ENCODE results near the gene PRR3. TPM values are rescaled to one million over a fixed set of nuclear protein-coding genes. Genes with fewer than 3 reads are reported as not detected.

PRR3 gene
- total and polyA plus RNA-seq, 9 of the 15 experiments (the other 6 are each of a cell fraction or from before 2014, with no cell fraction given) = 23.5 to 59.6 (median 28.8) TPM

DNA sequence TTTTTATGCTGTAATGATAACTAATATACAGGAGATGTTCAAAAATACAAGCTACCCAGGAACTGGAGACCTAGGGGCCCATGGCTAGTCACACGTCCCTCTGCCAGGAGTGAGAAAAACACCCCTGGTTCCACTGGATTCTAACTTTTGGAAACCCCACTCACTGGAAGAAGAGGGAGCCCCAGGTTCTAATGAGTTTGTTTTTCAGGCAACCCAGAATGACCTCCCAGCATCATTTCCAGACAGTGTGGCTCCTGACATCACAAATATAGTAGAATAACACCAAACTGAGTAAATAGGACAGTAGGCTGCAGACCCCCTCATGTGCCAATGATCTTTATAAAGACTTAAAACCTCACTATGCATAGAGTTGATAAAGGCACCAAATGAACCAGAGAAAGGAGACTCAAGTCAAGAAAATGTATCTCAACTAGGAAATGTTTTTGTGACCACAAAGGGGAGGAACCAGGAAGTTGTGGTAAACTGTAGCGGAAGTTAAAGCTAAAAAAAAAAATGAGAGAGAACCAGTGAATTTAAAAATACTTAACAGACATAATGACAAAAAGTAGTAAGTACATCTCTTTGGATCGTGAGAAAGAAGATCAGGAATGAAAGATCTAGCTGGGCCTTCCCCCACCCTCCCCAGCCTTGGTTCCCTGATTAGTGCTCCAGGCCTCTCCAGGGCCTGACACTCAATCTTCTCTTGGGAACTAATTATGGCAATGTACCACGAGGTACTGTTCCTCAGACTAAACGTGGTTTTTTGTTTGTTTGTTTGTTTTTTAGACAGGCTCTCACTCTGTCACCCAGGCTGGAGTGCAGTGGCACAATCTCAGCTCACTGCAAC, 48.0 kb upstream of the PRR3 start (continued):
- TF ChIP-seq, protein P1, sequence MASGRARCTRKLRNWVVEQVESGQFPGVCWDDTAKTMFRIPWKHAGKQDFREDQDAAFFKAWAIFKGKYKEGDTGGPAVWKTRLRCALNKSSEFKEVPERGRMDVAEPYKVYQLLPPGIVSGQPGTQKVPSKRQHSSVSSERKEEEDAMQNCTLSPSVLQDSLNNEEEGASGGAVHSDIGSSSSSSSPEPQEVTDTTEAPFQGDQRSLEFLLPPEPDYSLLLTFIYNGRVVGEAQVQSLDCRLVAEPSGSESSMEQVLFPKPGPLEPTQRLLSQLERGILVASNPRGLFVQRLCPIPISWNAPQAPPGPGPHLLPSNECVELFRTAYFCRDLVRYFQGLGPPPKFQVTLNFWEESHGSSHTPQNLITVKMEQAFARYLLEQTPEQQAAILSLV (tag; IDR thresholded peaks at IDR 0.05) = no peak
- no peak for TF ChIP-seq ZNF75A (CRISPR knock-in tag; IDR thresholded peaks at IDR 0.05)
- TF ChIP-seq POLR2G (IDR thresholded peaks at IDR 0.05; ENCODE audit: low read depth, low read length) = no peak
- TF ChIP-seq ZNF197 (CRISPR knock-in tag; IDR thresholded peaks at IDR 0.05; ENCODE audit: low read depth) = 0 out of 2 replicates have a peak, but pooled peaks have one; percentile 57
- no peak for TF ChIP-seq CBX1 (IDR thresholded peaks at IDR 0.05; ENCODE audit: low read depth)
- TF ChIP-seq ZNF561 (CRISPR knock-in tag; conservative IDR thresholded peaks at IDR 0.05) = no peak
- peak; percentile 31; the same call in 1 of the 2 replicates for TF ChIP-seq ARID1B (IDR thresholded peaks at IDR 0.05)
- TF ChIP-seq, protein P2, sequence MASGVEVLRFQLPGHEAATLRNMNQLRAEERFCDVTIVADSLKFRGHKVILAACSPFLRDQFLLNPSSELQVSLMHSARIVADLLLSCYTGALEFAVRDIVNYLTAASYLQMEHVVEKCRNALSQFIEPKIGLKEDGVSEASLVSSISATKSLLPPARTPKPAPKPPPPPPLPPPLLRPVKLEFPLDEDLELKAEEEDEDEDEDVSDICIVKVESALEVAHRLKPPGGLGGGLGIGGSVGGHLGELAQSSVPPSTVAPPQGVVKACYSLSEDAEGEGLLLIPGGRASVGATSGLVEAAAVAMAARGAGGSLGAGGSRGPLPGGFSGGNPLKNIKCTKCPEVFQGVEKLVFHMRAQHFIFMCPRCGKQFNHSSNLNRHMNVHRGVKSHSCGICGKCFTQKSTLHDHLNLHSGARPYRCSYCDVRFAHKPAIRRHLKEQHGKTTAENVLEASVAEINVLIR (CRISPR knock-in tag; IDR thresholded peaks at IDR 0.05) = peak; percentile 40; the same call in 1 of the 2 replicates
- TF ChIP-seq ZNF780A (CRISPR knock-in tag; IDR thresholded peaks at IDR 0.05) = no peak
- TF ChIP-seq, protein P3, sequence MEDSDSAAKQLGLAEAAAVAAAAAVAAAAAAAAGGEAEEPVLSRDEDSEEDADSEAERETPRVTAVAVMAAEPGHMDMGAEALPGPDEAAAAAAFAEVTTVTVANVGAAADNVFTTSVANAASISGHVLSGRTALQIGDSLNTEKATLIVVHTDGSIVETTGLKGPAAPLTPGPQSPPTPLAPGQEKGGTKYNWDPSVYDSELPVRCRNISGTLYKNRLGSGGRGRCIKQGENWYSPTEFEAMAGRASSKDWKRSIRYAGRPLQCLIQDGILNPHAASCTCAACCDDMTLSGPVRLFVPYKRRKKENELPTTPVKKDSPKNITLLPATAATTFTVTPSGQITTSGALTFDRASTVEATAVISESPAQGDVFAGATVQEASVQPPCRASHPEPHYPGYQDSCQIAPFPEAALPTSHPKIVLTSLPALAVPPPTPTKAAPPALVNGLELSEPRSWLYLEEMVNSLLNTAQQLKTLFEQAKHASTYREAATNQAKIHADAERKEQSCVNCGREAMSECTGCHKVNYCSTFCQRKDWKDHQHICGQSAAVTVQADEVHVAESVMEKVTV (CRISPR knock-in tag; IDR thresholded peaks at IDR 0.05) = no peak
- TF ChIP-seq HDAC3 (IDR thresholded peaks at IDR 0.05; ENCODE audit: borderline replicate concordance, partially characterized antibody) = no peak
- no peak for TF ChIP-seq ERF (CRISPR knock-in tag; IDR thresholded peaks at IDR 0.05)
- no peak for TF ChIP-seq HDAC2 (IDR thresholded peaks at IDR 0.05)
- no peak for TF ChIP-seq FOXP1 (CRISPR knock-in tag; IDR thresholded peaks at IDR 0.05)
- no peak for TF ChIP-seq MEIS2 (IDR thresholded peaks at IDR 0.05; ENCODE audit: partially characterized antibody)
- 0 out of 2 replicates have a peak, but pooled peaks have one; percentile 38 for TF ChIP-seq ZEB2 (IDR thresholded peaks at IDR 0.05)
- peak; percentile 84 for TF ChIP-seq ZNF175 (CRISPR knock-in tag; IDR thresholded peaks at IDR 0.05; ENCODE audit: low read depth)
- no peak for TF ChIP-seq SMAD1 (IDR thresholded peaks at IDR 0.05; ENCODE audit: low read depth, low read length, partially characterized antibody)
- TF ChIP-seq ZNF384 (IDR thresholded peaks at IDR 0.05; ENCODE audit: low read depth, low read length) = peak; percentile 90
- TF ChIP-seq CTCFL (IDR thresholded peaks at IDR 0.05; ENCODE audit: borderline replicate concordance, insufficient read depth, low read depth, low read length, poor library complexity, severe bottlenecking) = no peak
- no peak for TF ChIP-seq WHSC1 (IDR thresholded peaks at IDR 0.05; ENCODE audit: low read length)
- no peak; the same call in 1 of the 2 replicates for TF ChIP-seq ZNF644 (tag; IDR thresholded peaks at IDR 0.05; ENCODE audit: low read depth)
